ENCODE data around the gene PIK3R2.

The PIK3R2 gene

DNA sequence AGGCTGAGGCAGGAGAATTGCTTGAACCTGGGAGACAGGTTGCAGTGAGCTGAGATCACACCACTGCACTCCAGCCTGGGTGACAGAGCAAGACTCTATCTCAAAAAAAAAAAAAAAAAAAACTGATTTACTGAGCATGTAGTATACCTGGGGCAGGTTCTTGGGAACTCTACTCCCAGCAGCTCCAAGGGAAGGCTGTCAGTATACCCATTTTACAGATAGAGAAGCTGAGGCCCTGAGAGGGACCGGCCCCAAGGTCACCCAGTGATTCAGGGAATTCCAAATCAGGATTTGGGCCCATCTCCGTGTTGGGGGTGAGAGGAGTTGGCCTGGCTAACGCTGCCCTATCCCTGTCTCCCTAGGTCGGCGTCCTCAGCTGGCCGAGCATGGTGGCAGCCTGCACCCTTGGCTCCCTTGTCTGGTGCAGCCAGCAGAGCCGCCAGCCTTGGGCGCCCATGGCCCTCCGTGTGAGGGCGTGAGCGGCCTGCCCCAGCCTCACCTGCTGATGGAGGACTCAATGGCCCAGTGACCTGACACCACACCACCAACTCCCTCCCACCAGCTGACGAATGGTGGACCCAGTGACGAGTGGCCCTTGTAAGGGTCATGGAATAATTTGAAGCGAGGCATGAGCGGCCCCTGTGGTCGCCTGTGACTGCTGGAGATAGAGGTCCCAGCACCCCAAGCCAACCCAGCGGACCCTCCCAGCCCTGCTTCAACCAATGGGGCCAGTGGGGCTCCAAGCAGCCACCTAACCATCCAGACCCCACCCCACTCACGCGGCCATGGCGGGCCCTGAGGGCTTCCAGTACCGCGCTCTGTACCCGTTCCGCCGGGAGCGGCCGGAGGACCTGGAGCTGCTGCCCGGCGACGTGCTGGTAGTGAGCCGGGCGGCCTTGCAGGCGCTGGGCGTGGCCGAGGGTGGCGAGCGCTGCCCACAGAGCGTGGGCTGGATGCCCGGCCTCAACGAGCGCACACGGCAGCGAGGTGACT is 2.4 kb downstream of the PIK3R2 start:
- TF ChIP-seq NFIC (IDR thresholded peaks at IDR 0.05) (peak; percentile 46; the same call in 1 of the 2 replicates), TEAD4 (IDR thresholded peaks at IDR 0.05) (no peak), EGR1 (IDR thresholded peaks at IDR 0.05) (peak; percentile 78), EP300 (IDR thresholded peaks at IDR 0.05; ENCODE audit: borderline replicate concordance) (no peak)

DNA sequence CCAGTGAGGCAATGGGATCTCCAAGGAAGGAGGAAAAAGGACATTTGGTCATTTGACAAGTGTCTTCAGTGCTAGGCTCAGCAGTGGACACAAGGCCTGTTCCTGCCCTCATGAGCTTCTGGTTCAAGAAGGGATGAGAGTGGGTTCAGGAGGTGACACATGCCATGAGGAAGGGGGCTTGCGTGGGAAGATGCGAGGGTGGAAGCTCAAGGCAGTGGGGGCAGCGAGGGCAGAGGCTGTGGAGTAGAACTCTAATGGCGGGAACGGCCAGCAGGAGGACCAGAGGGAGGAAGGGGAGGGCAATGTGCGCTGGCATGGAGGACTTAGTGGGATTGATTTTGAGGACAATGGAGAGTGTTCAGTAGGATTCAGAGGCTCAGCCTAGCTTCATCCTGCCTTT is 3.3 kb downstream of the PIK3R2 start:
- TF ChIP-seq YY1 (IDR thresholded peaks at IDR 0.05; ENCODE audit: low read depth) (no peak), TAF1 (IDR thresholded peaks at IDR 0.05; ENCODE audit: low read depth) (no peak), RAD21 (IDR thresholded peaks at IDR 0.05; ENCODE audit: low read depth) (no peak), FOXM1 (IDR thresholded peaks at IDR 0.05; ENCODE audit: borderline replicate concordance, low read depth) (no peak), CEBPB (IDR thresholded peaks at IDR 0.05) (no peak), ZBTB7A (IDR thresholded peaks at IDR 0.05; ENCODE audit: low read depth) (0 out of 2 replicates have a peak, but pooled peaks have one; percentile 22)

DNA sequence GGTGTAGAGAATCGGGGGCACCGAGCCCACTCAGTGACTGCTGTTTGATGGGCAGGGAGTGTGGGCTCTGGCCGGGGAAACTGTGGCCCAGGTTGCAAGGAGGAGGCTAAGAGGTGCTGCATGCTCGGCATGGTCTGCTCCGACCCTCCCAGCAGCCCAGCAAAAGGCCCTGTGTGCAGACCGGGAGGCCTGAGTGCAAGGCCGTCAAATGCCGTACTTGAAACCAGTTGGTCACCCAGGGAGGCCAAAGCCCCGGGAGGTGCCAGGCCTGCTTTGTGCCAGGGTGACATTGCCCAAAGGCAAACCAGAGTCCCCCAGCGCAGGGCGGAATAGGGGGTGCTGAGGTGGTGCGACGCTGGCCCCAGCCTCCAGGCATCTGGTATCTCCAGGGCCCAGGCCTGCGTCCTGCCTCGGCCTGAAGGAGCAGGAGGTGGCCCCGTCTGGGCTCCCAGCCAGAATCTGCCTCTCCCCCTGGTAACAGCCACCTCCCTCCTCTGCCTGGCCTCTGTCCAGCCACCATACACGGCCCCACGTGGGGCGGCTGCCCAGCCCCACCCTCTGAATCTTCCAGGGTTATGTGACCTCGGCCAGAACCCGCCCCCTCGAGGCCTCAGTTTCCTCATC is 4.0 kb downstream of the PIK3R2 start:
- TF ChIP-seq RAD21 (IDR thresholded peaks at IDR 0.05; ENCODE audit: low read depth) (no peak), CREB1 (IDR thresholded peaks at IDR 0.05; ENCODE audit: low read depth) (peak; percentile 34; the same call in 1 of the 2 replicates), TEAD4 (IDR thresholded peaks at IDR 0.05) (peak; percentile 22; the same call in 1 of the 2 replicates), ZBTB7A (IDR thresholded peaks at IDR 0.05; ENCODE audit: low read depth) (no peak), TAF1 (IDR thresholded peaks at IDR 0.05; ENCODE audit: low read depth) (no peak; the same call in 1 of the 2 replicates), NFIC (IDR thresholded peaks at IDR 0.05) (peak; percentile 97), EP300 (IDR thresholded peaks at IDR 0.05; ENCODE audit: borderline replicate concordance) (peak; percentile 82), CEBPB (IDR thresholded peaks at IDR 0.05) (no peak), FOXM1 (IDR thresholded peaks at IDR 0.05; ENCODE audit: borderline replicate concordance, low read depth) (no peak), TCF12 (IDR thresholded peaks at IDR 0.05; ENCODE audit: low read depth) (no peak), YY1 (IDR thresholded peaks at IDR 0.05; ENCODE audit: low read depth) (0 out of 2 replicates have a peak, but pooled peaks have one; percentile 6), EGR1 (IDR thresholded peaks at IDR 0.05) (0 out of 2 replicates have a peak, but pooled peaks have one; percentile 27)
- TF ChIP-seq, protein P1, sequence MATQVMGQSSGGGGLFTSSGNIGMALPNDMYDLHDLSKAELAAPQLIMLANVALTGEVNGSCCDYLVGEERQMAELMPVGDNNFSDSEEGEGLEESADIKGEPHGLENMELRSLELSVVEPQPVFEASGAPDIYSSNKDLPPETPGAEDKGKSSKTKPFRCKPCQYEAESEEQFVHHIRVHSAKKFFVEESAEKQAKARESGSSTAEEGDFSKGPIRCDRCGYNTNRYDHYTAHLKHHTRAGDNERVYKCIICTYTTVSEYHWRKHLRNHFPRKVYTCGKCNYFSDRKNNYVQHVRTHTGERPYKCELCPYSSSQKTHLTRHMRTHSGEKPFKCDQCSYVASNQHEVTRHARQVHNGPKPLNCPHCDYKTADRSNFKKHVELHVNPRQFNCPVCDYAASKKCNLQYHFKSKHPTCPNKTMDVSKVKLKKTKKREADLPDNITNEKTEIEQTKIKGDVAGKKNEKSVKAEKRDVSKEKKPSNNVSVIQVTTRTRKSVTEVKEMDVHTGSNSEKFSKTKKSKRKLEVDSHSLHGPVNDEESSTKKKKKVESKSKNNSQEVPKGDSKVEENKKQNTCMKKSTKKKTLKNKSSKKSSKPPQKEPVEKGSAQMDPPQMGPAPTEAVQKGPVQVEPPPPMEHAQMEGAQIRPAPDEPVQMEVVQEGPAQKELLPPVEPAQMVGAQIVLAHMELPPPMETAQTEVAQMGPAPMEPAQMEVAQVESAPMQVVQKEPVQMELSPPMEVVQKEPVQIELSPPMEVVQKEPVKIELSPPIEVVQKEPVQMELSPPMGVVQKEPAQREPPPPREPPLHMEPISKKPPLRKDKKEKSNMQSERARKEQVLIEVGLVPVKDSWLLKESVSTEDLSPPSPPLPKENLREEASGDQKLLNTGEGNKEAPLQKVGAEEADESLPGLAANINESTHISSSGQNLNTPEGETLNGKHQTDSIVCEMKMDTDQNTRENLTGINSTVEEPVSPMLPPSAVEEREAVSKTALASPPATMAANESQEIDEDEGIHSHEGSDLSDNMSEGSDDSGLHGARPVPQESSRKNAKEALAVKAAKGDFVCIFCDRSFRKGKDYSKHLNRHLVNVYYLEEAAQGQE (IDR thresholded peaks at IDR 0.05; ENCODE audit: low read depth) = no peak
- TF ChIP-seq, protein P2, sequence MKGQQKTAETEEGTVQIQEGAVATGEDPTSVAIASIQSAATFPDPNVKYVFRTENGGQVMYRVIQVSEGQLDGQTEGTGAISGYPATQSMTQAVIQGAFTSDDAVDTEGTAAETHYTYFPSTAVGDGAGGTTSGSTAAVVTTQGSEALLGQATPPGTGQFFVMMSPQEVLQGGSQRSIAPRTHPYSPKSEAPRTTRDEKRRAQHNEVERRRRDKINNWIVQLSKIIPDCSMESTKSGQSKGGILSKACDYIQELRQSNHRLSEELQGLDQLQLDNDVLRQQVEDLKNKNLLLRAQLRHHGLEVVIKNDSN (IDR thresholded peaks at IDR 0.05) = peak; percentile 91
- TF ChIP-seq, protein P3, sequence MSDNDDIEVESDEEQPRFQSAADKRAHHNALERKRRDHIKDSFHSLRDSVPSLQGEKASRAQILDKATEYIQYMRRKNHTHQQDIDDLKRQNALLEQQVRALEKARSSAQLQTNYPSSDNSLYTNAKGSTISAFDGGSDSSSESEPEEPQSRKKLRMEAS (IDR thresholded peaks at IDR 0.05) = peak; percentile 86

DNA sequence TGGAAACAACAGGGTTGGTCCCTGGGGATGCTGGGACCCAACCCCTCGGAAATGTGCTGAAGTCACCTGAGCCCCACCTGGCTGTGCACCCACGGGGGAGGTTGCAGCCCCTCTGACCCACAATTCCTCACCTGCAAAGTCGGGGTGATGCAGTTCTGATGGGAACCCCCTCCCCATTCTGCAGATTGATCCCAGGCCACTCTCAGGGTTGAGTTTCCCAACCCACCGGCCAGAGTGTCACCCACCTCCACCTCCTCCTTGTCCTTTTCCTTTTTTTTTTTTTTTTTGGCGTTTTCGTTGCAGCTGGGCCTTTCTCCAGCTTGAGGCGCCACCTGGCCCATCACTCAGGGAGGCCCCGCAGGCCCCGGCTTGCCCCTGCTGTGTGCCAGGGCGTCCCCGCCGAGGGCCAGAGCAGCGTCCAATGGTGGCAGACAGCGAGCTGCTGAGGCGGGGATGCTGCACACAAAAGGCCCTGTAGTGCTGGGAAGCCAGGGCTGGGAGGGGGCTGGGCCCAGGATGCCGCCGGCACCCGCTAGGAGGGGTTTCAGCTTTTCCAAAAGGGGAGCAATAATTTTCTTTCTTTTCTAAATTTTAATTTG is 4.6 kb downstream of the PIK3R2 start:
- TF ChIP-seq, protein P3 (IDR thresholded peaks at IDR 0.05) = no peak; the same call in 1 of the 2 replicates
- TF ChIP-seq TAF1 (IDR thresholded peaks at IDR 0.05; ENCODE audit: low read depth) (0 out of 2 replicates have a peak, but pooled peaks have one; percentile 15), TEAD4 (IDR thresholded peaks at IDR 0.05) (no peak), NFIC (IDR thresholded peaks at IDR 0.05) (peak; percentile 50; the same call in 1 of the 2 replicates), CEBPB (IDR thresholded peaks at IDR 0.05) (no peak), TCF12 (IDR thresholded peaks at IDR 0.05; ENCODE audit: low read depth) (peak; percentile 53; the same call in 1 of the 2 replicates), FOXM1 (IDR thresholded peaks at IDR 0.05; ENCODE audit: borderline replicate concordance, low read depth) (no peak), EGR1 (IDR thresholded peaks at IDR 0.05) (no peak), CREB1 (IDR thresholded peaks at IDR 0.05; ENCODE audit: low read depth) (0 out of 2 replicates have a peak, but pooled peaks have one; percentile 5), YY1 (IDR thresholded peaks at IDR 0.05; ENCODE audit: low read depth) (0 out of 2 replicates have a peak, but pooled peaks have one; percentile 25), RAD21 (IDR thresholded peaks at IDR 0.05; ENCODE audit: low read depth) (no peak), ZBTB7A (IDR thresholded peaks at IDR 0.05; ENCODE audit: low read depth) (no peak; the same call in none of the 2 replicates)
- TF ChIP-seq, protein P1 (IDR thresholded peaks at IDR 0.05; ENCODE audit: low read depth) = no peak
- TF ChIP-seq, protein P2 (IDR thresholded peaks at IDR 0.05) = no peak
